ENCODE measurements around the gene HSPA14.
"Not testable (repeated sequence)": the region's sequence is repeated elsewhere in the genome, so short reads cannot be mapped to it uniquely, and the experiment has no call there.

Gene HSPA14

DNA sequence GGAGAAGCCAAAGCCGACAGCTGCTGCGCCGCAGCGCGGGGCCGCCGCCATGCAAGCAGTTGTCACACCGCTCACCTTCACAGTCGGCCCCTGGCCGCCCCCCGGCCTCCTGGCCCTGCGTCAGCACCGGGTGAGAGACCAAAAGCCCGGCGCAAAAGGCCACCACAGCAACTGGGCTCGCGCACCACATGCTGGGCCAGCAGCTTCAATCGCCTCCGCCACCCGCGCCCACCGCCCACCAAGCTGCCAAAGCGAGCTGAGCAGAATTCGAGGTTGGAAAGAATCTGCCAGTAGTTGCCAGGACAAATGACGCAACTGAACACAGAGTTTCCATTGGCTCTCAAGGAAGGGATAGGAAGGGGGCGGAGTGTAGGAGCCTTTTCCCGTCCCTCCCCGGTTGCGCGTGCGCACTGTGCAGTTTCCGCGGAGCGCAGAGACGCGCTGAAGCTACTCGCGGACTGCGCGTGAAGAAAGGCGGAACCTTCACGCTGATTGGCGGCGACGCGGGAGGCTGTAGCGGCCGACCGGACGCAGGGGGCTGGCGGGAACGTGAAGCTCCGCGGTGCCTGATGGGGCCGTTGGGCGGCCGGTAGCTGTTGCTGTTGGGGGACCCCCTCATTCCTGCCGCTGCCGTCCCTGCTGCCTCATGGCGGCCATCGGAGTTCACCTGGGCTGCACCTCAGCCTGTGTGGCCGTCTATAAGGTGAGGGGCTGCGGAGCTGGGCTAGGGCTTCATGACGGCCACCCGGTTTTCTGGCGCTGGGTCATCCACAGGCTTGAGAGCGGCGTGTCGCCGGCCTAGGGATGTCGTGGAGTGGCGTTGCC, at the start of gene HSPA14, which contains the start of the genes CDNF and MSANTD7:
Gene HSPA14, plus strand, starts transcription at position 550 of the 825 bp plus-strand sequence. Its CDS starts 97 bp downstream, at position 647.
Gene CDNF, minus strand, starts transcription at position 281 of the 825 bp plus-strand sequence. Its CDS starts 91 bp downstream, at position 190.
Gene MSANTD7, plus strand, starts transcription at position 550 of the 825 bp plus-strand sequence. CDS start 3,979 bp downstream, outside the sequence.
- DNase-seq: peak; percentile 99

- DNase-seq: no peak
Measured at GRCh38 chr10:14798636-14799035, 39.5 kb upstream of the HSPA14 start.

DNA sequence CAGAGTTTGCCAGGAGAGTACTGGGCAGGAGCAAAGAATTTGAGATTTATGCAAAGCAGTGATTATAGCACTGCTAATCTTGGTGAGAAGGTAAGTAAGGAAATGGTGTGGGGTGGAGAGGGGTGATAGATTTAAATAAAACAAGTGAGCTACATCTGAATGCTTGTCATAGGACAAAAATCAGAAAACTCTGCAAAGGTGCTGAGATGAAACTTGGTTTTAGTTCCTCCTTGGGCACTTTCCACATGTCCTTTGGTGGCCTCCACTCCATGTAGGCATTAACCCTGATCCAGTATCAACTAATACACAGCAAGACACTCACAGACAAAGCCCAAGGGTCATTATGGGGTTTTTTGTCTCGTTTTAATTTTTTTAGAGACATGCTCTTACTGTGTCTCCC, 37.7 kb upstream of the HSPA14 start:
- no peak for DNase-seq

DNA sequence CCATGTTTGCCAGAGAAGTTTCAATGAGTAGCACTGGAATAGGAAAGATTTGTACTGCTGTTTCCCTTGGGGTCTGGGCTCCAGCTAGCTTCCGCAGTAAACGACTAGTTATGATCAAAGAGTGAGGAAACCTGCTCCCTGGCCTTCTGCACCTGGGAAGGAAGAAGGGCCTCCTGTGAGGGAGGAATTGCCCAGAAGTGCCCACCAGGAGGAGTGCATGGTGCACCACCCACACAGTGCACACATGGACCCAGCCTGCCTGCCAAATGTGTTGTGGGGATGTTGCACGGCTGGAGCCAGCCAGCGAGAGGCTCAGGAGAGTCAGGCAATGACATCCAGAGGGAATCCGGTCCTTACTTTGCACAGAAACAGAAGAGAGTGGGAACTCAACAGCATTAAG, 36.4 kb upstream of the HSPA14 start:
- no peak for DNase-seq

DNA sequence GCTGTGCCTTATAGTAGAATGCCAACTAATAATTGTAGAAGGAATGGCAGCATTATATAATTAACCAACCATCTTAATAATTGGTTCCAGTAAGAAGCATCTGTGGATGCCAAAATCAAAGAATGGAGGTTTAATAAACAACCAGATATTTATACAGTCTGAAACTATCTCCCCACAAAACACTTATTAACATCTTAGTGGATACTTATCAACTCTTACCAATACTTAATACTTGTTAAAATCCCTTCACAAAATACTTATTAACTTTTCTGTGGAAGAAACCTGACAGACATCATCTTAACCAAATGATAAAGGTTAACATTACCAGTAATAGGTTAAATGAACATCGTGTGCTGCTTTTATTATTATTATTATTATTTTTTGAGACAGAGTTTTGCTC, 34.3 kb upstream of the HSPA14 start:
- DNase-seq: no peak

DNA sequence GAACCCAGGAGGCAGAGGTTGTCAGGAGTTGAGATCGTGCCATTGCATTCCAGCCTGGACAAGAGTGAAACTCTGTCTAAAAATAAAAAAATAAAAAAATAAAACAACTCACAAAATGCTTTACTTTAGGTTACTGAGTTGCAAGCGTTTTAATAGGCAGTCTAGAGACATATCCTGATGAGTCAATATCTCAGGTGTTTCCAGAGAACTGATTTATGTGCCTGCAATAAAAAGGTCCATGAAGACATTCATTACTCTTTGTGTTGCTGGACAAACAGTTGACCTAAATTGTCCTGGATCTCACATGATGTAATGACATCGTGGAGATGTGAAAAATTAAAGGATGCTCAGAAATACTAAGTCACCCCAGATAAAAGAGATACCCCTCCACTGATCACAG, 31.8 kb upstream of the HSPA14 start:
- DNase-seq: no peak

GRCh38 chr10:14810969-14811953, 26.8 kb upstream of the HSPA14 start:
- DNase-seq: no peak

DNA sequence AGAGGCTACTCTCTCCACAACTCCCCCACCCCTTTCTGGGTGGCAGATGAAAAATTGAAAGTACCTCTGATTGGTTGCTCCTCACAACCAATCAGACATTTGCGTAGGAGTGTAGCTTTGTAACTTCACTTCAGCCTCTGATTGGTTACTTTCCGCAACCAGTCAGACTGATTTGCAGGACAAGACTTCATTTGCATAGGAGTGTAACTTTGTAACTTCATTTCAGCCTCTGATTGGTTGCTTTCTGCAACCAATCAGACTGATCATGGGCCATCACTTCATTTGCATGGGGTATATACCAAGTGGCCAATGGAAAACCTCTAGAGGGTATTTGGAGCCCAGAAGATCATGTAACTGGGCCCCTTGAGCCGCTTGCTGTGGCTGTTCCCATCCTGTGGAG, 25.8 kb upstream of the HSPA14 start:
- no peak for DNase-seq

DNA sequence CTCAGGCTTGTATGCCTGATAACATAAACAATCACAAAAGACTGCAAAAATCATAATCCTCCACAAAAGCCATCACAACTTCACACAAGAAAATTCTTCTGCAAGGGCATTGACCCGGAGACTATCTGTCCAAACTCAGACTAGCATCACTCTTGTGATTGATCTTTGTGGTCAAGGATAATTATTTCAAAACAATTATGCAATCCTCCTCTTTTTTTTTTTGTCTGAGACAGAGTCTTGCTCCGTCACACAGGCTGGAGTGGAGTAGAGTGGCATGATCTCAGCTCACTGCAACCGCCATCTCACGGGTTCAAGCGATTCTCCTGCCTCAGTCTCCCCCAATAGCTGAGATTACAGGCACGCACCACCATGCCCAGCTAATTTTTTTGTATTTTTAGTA, 22.4 kb upstream of the HSPA14 start:
- DNase-seq: no peak

GRCh38 chr10:14816717-14817116, 21.4 kb upstream of the HSPA14 start:
- not testable (repeated sequence) for DNase-seq

DNA sequence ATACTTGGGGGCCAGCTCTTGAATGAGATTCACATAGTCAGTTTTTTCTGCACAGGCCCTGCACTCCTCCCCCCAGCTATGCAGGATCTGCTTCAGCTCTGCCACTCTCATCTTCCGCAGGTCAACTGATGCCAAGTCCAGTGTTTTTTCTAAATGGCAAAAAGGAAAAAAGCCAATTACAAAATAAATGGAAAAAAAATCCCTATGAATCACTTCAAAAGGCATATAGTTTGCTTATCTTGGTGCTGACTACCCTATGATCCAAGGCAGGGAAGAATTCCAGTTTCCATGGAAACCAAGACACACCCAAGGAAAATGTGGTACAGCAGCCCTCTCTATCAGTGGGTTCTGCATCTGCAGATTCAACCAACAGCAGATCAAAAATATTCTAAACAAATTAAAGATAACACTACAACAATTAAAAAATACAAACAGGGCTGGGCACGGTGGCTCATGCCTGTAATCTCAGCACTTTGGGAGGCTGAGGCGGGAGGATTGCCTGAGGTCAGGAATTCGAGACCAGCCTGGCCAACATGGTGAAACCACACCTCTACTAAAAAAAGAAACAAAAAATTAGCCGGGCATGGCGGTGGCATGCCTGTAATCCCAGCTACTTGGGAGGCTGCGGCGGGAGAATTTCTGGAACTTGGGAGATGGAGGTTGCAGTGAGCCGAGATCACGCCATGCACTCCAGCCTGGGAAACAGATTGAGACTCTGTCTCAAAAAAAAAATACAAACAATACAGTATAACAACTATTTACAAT, 17.9 kb upstream of the HSPA14 start:
- no peak for DNase-seq

DNA sequence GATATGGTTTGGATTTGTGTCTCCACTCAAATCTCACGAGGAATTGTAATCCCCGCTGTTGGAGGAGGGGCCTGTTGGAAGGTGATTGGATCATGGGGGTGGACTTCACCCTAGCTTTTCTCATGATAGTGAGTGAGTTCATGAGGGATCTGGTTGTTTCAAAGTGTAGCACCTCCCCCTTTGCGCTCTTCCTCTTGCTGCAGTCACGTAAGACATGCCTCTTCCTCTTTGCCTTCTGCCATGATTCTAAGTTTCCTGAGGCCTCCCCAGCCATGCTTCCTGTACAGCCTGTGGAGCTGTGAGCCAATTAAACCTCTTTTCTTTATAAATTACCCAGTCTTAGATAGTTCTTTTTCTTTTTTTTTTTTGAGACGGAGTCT, 17.3 kb upstream of the HSPA14 start:
- DNase-seq: no peak

DNA sequence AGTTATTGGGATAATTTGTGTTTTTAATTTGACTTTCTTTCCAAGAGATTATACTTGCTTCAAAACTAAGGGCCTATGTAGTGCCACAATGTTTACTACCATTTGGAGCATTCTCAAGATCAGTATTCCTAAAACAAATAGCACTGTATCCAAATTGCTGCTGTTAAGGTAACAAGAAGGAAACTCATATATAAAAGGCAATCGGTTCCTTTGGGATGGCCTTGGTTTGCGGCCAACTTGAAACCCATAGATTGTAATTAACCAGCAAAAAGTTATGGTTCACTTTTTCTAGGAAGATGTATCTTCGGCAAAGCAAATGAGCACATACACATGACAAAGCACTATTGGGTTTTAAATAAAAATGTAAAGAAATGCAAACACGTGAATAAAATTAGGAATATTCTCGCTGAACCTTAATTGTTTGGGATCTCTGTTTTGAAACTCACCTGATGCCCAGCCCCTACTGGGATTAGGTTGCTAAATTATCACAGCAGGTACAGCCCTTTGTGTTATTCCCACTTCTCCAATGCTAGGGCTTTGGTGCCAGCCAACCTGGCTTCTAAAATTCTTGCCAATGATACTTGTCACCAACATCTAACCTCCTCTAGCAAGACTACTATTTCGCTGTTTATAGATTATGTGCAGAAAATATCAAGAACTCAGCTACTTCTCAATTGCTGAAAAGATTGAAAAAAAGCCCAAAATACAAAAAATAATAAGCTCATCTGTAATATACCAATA, 16.3 kb upstream of the HSPA14 start:
- DNase-seq: no peak

GRCh38 chr10:14822879-14823755, 15.0 kb upstream of the HSPA14 start:
- no peak for DNase-seq

- no peak for DNase-seq
Measured at GRCh38 chr10:14823966-14824365, 14.1 kb upstream of the HSPA14 start.

- no peak for DNase-seq
Measured at GRCh38 chr10:14826076-14826829, 11.9 kb upstream of the HSPA14 start.

DNA sequence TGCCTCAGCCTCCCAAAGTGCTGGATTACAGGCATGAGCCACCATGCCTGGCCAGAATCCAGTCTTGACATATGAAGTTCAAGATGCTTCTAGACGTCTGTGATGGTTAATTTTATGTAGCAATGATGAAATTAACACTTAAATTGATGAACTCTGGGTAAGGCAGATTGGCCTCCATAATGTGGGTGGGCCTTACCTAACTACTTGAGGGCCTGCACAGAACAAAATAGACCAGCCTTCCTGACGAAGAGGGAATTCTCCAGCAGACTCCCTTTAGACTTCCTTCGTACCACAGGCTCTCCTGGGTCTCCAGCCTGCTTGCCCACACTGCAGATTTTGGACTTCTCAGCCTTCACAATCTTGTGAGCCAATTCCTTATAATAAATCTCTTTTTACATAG, 5.0 kb upstream of the HSPA14 start:
- DNase-seq: no peak

GRCh38 chr10:14836208-14836607, 1.9 kb upstream of the HSPA14 start:
- no peak for DNase-seq

DNA sequence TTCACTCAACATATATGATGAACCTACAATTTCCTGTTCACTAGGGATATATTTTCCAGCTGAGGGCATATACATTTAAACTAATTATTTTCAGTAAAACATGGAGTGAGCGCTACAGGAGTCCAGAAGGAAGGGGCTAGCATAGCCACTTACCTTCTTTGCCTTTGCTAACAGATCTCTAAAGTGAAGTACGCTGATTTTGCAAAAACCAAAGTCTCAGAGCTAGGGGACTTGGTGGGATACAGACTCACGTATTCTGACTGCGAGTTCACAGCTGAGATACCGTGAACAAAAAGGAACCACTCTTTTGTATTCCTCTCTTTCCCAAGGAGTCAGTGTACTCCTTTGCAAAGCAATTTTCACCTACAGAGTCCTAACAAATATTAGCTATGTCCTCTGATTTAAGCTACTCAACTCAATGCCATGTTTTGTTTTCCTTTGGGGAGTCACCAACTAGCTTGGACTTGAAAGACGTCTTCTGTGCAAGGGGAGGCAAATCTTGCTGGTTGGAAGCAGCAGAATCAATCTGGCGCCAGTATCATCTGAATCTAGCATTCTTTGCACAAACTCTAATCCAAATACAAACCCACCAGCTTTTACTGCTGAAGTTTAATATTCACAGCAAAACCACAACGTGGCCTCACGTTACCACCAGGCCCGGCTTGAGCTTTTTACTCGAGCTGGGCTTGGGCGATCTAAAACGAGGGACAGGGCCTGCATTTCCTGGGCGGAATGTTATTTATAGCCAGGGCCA, 926 bp upstream of the HSPA14 start:
- no peak for DNase-seq

Measured in activated CD4-positive, CD25-positive, alpha-beta regulatory T cell treated with anti-CD3 and anti-CD28 coated beads, Interleukin-2, amount 50 U/mL, for 72 hours (primary cell).